HPDE6-E6E7 (cell line): ENCODE data around the gene ZNF641.
A peak's percentile ranks its signal among the peaks of the same experiment; 100 is the strongest.

ENCODE experiments used
- DNase-seq: peaks from one replicate; pipeline ENCODE4 v3.0.0; 2011; ENCODE audit warnings: missing footprints; ENCODE audit errors: extremely low spot score

Gene ZNF641

GRCh38 chr12:48350249-48351021 lies at the start of gene ZNF641:
ZNF641 (minus strand) TSS chr12:48350919; CDS start chr12:48348090, 2,829 bp downstream.
- DNase-seq: peak; percentile 43

GRCh38 chr12:48390026-48390425 lies 39.3 kb upstream of the ZNF641 start:
- DNase-seq: no peak

GRCh38 chr12:48389409-48389808 lies 38.7 kb upstream of the ZNF641 start:
- DNase-seq: no peak

- no peak for DNase-seq
These were observed 38.2 kb upstream of the ZNF641 start for GRCh38 chr12:48388938-48389337.

GRCh38 chr12:48388460-48388859 lies 37.7 kb upstream of the ZNF641 start:
- no peak for DNase-seq

GRCh38 chr12:48380596-48380995 lies 29.9 kb upstream of the ZNF641 start:
- DNase-seq: no peak

- no peak for DNase-seq
These were observed 29.1 kb upstream of the ZNF641 start for GRCh38 chr12:48379794-48380193.

GRCh38 chr12:48377646-48378045 lies 26.9 kb upstream of the ZNF641 start:
- DNase-seq: no peak

- DNase-seq: no peak
These were observed 23.4 kb upstream of the ZNF641 start for GRCh38 chr12:48374164-48374563.

GRCh38 chr12:48366131-48366530 lies 15.4 kb upstream of the ZNF641 start:
- DNase-seq: no peak

GRCh38 chr12:48361664-48362339 lies 11.1 kb upstream of the ZNF641 start:
- DNase-seq: no peak

- no peak for DNase-seq
These were observed 8.3 kb upstream of the ZNF641 start for GRCh38 chr12:48358937-48359513.

GRCh38 chr12:48356041-48356768 lies 5.5 kb upstream of the ZNF641 start:
- no peak for DNase-seq

GRCh38 chr12:48352157-48352760 lies 1.5 kb upstream of the ZNF641 start:
- no peak for DNase-seq

- no peak for DNase-seq
These were observed 446 bp upstream of the ZNF641 start for GRCh38 chr12:48351022-48351708.

GRCh38 chr12:48349471-48349870 lies 1.2 kb downstream of the ZNF641 start:
- no peak for DNase-seq

- no peak for DNase-seq
These were observed 7.7 kb downstream of the ZNF641 start for GRCh38 chr12:48342980-48343379.

- no peak for DNase-seq
These were observed 9.8 kb downstream of the ZNF641 start for GRCh38 chr12:48340943-48341342.

- DNase-seq: no peak
These were observed 11.1 kb downstream of the ZNF641 start for GRCh38 chr12:48339442-48340117.

GRCh38 chr12:48336564-48336963 lies 14.2 kb downstream of the ZNF641 start:
- DNase-seq: no peak

GRCh38 chr12:48336061-48336460 lies 14.7 kb downstream of the ZNF641 start:
- DNase-seq: no peak
